SU-DHL-6 (cell line): ENCODE results near the gene CLEC16A.

ENCODE experiments used
- H2AFZ ChIP-seq: fragments of 200-600 bp; sonication (generic); 2 replicates; pipeline ENCODE4 v1.6.1; 2014; ENCODE audit warnings: low read depth, mild to moderate bottlenecking, moderate library complexity, mixed read lengths, antibody characterized with exemption, low read length; ENCODE audit not compliant: severe bottlenecking
- H3F3A ChIP-seq: fragments of 200-600 bp; shearing (Covaris generic); 2 replicates; pipeline ENCODE4 v1.6.0; 2016; ENCODE audit warnings: antibody characterized with exemption, mild to moderate bottlenecking; ENCODE audit not compliant: insufficient read depth
- H3K27ac ChIP-seq: fragments of 200-600 bp; sonication (generic); 2 replicates; pipeline ENCODE4 v1.5.1; 2016; ENCODE audit warnings: low read depth, mild to moderate bottlenecking, low read length, moderate library complexity, mixed read lengths
- H3K27me3 ChIP-seq: fragments of 200-600 bp; sonication (generic), shearing (Covaris generic); 2 replicates; pipeline ENCODE4 v1.6.0; 2014; ENCODE audit warnings: mild to moderate bottlenecking, low read length
- H3K36me3 ChIP-seq: fragments of 200-600 bp; sonication (generic); 2 replicates; pipeline ENCODE4 v1.6.1; 2014; ENCODE audit warnings: mild to moderate bottlenecking, low read length, mixed read lengths
- H3K4me2 ChIP-seq: fragments of 300-600, 200-600 bp; shearing (Covaris generic), sonication (generic); 2 replicates; pipeline ENCODE4 v1.6.0; 2014; ENCODE audit warnings: low read length, low read depth, mild to moderate bottlenecking; ENCODE audit not compliant: poor library complexity, severe bottlenecking
- H3K4me3 ChIP-seq: fragments of 200-600 bp; sonication (generic); 2 replicates; pipeline ENCODE4 v1.5.1; 2014; ENCODE audit warnings: antibody characterized with exemption, low read length, mild to moderate bottlenecking, mixed read lengths; ENCODE audit not compliant: insufficient read depth, poor library complexity, severe bottlenecking
- H3K79me2 ChIP-seq: fragments of 200-600 bp; sonication (generic); 2 replicates; pipeline ENCODE4 v1.6.1; 2014; ENCODE audit warnings: mild to moderate bottlenecking, low read length, moderate library complexity; ENCODE audit not compliant: insufficient read depth
- H3K9ac ChIP-seq: fragments of 200-600 bp; sonication (generic); 2 replicates; pipeline ENCODE4 v1.7.0; 2014; ENCODE audit warnings: mild to moderate bottlenecking, low read length
- H3K9me2 ChIP-seq: fragments of 200-600 bp; sonication (generic); replicated peaks from 2 replicates; pipeline ENCODE4 v1.6.1; 2014; ENCODE audit warnings: low read length; ENCODE audit not compliant: insufficient read depth
- H3K9me3 ChIP-seq: fragments of 200-600 bp; sonication (generic); 2 replicates; pipeline ENCODE4 v1.6.1; 2014; ENCODE audit warnings: low read length, mixed read lengths; ENCODE audit not compliant: insufficient read depth
- H4K20me1 ChIP-seq: fragments of 200-600 bp; sonication (generic); 2 replicates; pipeline ENCODE4 v1.6.1; 2014; ENCODE audit warnings: low read depth, mild to moderate bottlenecking, antibody characterized with exemption, low read length, moderate library complexity, mixed read lengths
- CTCF ChIP-seq: fragments of 200-600 bp; sonication (generic); IDR thresholded peaks from one replicate; pipeline ENCODE4 v1.5.1; 2017; ENCODE audit warnings: antibody characterized with exemption, mild to moderate bottlenecking, low read length, moderate library complexity; ENCODE audit not compliant: insufficient read depth, poor library complexity, severe bottlenecking
- EZH2phosphoT487 ChIP-seq: fragments of 200-600 bp; sonication (generic), shearing (Covaris generic); conservative IDR thresholded peaks from 2 replicates; pipeline ENCODE4 v1.6.1; 2018; ENCODE audit warnings: mild to moderate bottlenecking, antibody characterized with exemption, low read length, moderate library complexity, mixed read lengths

The CLEC16A gene

GRCh38 chr16:11032000-11032921, 87.9 kb downstream of the CLEC16A start:
- H3K4me2 ChIP-seq = no peak overlapping the region
- no peaks in the 10 kb centered on the region for H3K9me3 ChIP-seq
- peaks cover 4% of the 10 kb centered on the region; the same call in 1 of the 2 replicates for H3K36me3 ChIP-seq

GRCh38 chr16:11032922-11033291, 88.5 kb downstream of the CLEC16A start:
- no peak for TF ChIP-seq EZH2phosphoT487
- no peak for TF ChIP-seq CTCF
- peaks cover 4% of the 10 kb centered on the region; the same call in 1 of the 2 replicates for H3K36me3 ChIP-seq
- H3K27me3 ChIP-seq = no peaks in the 10 kb centered on the region
- H2AFZ ChIP-seq = no peak overlapping the region
- H3K9me3 ChIP-seq = no peaks in the 10 kb centered on the region
- H3K4me2 ChIP-seq = no peak overlapping the region
- H3K27ac ChIP-seq = no peak overlapping the region
- H3F3A ChIP-seq = no peaks in the 10 kb centered on the region
- H3K9me2 ChIP-seq = no peaks in the 10 kb centered on the region
- H3K79me2 ChIP-seq = no peaks in the 10 kb centered on the region
- no peak overlapping the region for H3K4me3 ChIP-seq
- no peaks in the 10 kb centered on the region for H4K20me1 ChIP-seq
- no peak overlapping the region for H3K9ac ChIP-seq

More at GRCh38 chr16:11032000-11032921, 87.9 kb downstream of the CLEC16A start:
- H3K79me2 ChIP-seq = no peaks in the 10 kb centered on the region
- TF ChIP-seq EZH2phosphoT487 (no peak), CTCF (no peak)
- H2AFZ ChIP-seq = no peak overlapping the region
- H4K20me1 ChIP-seq = no peaks in the 10 kb centered on the region
- no peaks in the 10 kb centered on the region for H3F3A ChIP-seq
- no peaks in the 10 kb centered on the region for H3K27me3 ChIP-seq
- H3K27ac ChIP-seq = no peak overlapping the region
- H3K9me2 ChIP-seq = no peaks in the 10 kb centered on the region
- H3K4me3 ChIP-seq = no peak overlapping the region
- H3K9ac ChIP-seq = no peak overlapping the region

- H4K20me1 ChIP-seq = no peaks in the 10 kb centered on the region
- TF ChIP-seq CTCF (no peak), EZH2phosphoT487 (no peak)
- no peak overlapping the region for H2AFZ ChIP-seq
- no peak overlapping the region for H3K9ac ChIP-seq
- H3K9me2 ChIP-seq = no peaks in the 10 kb centered on the region
- H3F3A ChIP-seq = no peaks in the 10 kb centered on the region
- H3K4me2 ChIP-seq = no peak overlapping the region
- no peak overlapping the region for H3K27ac ChIP-seq
- H3K36me3 ChIP-seq = peaks cover 1% of the 10 kb centered on the region; the same call in 1 of the 2 replicates
- H3K79me2 ChIP-seq = no peaks in the 10 kb centered on the region
- no peak overlapping the region for H3K4me3 ChIP-seq
- no peaks in the 10 kb centered on the region for H3K9me3 ChIP-seq
- H3K27me3 ChIP-seq = no peaks in the 10 kb centered on the region
These were observed 89.5 kb downstream of the CLEC16A start for GRCh38 chr16:11033629-11034420.
